ENCODE results near the gene IP6K3.

GRCh38 chr6:33778444-33779121 lies 31.9 kb upstream of the IP6K3 start:
- TF ChIP-seq EZH2 (IDR thresholded peaks at IDR 0.05), result no peak
- TF ChIP-seq POLR2AphosphoS5 (IDR thresholded peaks at IDR 0.05; ENCODE audit: borderline replicate concordance, low read depth, low read length), result no peak
- no peak for TF ChIP-seq FOXP2 (optimal IDR thresholded peaks at IDR 0.05; ENCODE audit: control extremely low read depth, extremely low read length, insufficient read depth)
